Tibial nerve (tissue), 3 donors: ENCODE measurements around the gene PAAF1.

ENCODE experiments used
- POLR2A ChIP-seq, 2 donors: fragments of 450-650 bp; IDR thresholded peaks; one replicate each; pipeline ENCODE4 v1.6.1; 2017; ENCODE audit warnings: antibody characterized with exemption in 2 of 2, mild to moderate bottlenecking in 2 of 2, moderate library complexity in 2 of 2
- TF ChIP-seq, protein P1 (sequence below), 5 experiments: fragments of 200-600 bp in 3 of 5; fragments of 450-650 bp in 2 of 5; sonication (generic) in 3 of 5; IDR thresholded peaks; one replicate each; pipeline ENCODE4 v1.5.1; 2016 to 2019; ENCODE audit warnings: antibody characterized with exemption in 5 of 5, mild to moderate bottlenecking in 3 of 5, moderate library complexity in 2 of 5

DNA sequence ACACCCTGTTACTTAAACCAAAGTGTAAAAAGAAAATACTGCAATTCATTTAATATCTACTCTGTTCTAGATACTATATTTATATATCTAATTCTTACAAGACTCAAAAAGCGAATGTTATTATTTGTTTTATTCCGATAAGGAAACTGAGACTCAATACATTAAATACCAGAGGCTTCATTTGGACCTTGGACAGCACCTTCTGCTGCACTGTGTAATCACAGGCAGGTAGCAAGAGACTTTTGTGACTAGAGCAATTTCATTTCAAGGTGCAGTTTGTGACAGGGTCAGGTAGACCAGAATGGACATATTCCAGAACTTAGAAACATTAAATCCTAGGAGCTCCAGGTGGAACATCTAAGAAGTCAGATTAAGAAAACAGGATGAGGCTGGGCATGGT lies 52.6 kb downstream of the PAAF1 start:
- TF ChIP-seq, protein P1, sequence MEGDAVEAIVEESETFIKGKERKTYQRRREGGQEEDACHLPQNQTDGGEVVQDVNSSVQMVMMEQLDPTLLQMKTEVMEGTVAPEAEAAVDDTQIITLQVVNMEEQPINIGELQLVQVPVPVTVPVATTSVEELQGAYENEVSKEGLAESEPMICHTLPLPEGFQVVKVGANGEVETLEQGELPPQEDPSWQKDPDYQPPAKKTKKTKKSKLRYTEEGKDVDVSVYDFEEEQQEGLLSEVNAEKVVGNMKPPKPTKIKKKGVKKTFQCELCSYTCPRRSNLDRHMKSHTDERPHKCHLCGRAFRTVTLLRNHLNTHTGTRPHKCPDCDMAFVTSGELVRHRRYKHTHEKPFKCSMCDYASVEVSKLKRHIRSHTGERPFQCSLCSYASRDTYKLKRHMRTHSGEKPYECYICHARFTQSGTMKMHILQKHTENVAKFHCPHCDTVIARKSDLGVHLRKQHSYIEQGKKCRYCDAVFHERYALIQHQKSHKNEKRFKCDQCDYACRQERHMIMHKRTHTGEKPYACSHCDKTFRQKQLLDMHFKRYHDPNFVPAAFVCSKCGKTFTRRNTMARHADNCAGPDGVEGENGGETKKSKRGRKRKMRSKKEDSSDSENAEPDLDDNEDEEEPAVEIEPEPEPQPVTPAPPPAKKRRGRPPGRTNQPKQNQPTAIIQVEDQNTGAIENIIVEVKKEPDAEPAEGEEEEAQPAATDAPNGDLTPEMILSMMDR (IDR thresholded peaks at IDR 0.05): no peak
- no peak for TF ChIP-seq POLR2A (IDR thresholded peaks at IDR 0.05)
